H1 (cell line): ENCODE results near the gene TMC4. TPM values are rescaled to one million over a fixed set of nuclear protein-coding genes. Genes with fewer than 3 reads are reported as not detected.

Experiments used
- CTCF ChIA-PET: fragments of 300-600 bp; sonication (Branson Sonifier 250); formaldehyde crosslinking; loops from one replicate; lab custom pipeline; 2021; ENCODE audit not compliant: partially characterized antibody; lab: Charles Lee
- POLR2A ChIA-PET: fragments of 300-600 bp; sonication (Branson Sonifier 250); formaldehyde crosslinking; loops from one replicate; lab custom pipeline; 2021; ENCODE audit warnings: inconsistent platforms; ENCODE audit not compliant: partially characterized antibody; lab: Charles Lee
- DNase-seq, 2 experiments: peaks; one replicate each; pipeline versions ENCODE4 v3.0.0 to v3.0.0-alpha.2; 2010 to 2022; ENCODE audit warnings: low spot score in 2 of 2, low read depth in 1 of 2, mixed read lengths in 1 of 2
- FAIRE-seq: peaks from 2 replicates; lab custom pipeline; 2011; peaks lifted over from hg19 to GRCh38; lab: Jason Lieb, UNC
- H2AFZ ChIP-seq: 2 replicates; pipeline ENCODE4 v1.8.1; 2012; ENCODE audit warnings: low read length, inconsistent platforms
- H2AK5ac ChIP-seq: 2 replicates; pipeline ENCODE4 v1.6.1; 2013; ENCODE audit warnings: low read depth, low read length
- H2BK120ac ChIP-seq: replicated peaks from 2 replicates; pipeline ENCODE3; 2013; ENCODE audit warnings: low read depth, low read length, inconsistent platforms
- H2BK12ac ChIP-seq: 2 replicates; pipeline ENCODE4 v1.6.1; 2013; ENCODE audit warnings: low read depth, low read length
- H2BK15ac ChIP-seq: 2 replicates; pipeline ENCODE4 v1.6.1; 2013; ENCODE audit warnings: low read length
- H2BK20ac ChIP-seq: 2 replicates; pipeline ENCODE4 v1.6.1; 2013; ENCODE audit warnings: low read length
- H2BK5ac ChIP-seq: 2 replicates; pipeline ENCODE4 v1.6.1; 2013; ENCODE audit warnings: low read depth, low read length
- H3K14ac ChIP-seq: 2 replicates; pipeline ENCODE4 v1.6.1; 2013; ENCODE audit warnings: inconsistent platforms; ENCODE audit not compliant: insufficient read length
- H3K18ac ChIP-seq: 2 replicates; pipeline ENCODE4 v1.6.1; 2013; ENCODE audit warnings: low read length; ENCODE audit errors: extremely low read depth
- H3K23ac ChIP-seq: 2 replicates; pipeline ENCODE4 v1.6.1; 2013; ENCODE audit warnings: inconsistent platforms; ENCODE audit not compliant: insufficient read length
- H3K23me2 ChIP-seq: 2 replicates; pipeline ENCODE4 v1.6.1; 2013; ENCODE audit warnings: low read depth, low read length
- H3K27ac ChIP-seq: 2 replicates; pipeline ENCODE4 v1.6.1; 2011; ENCODE audit warnings: low read depth, low read length, inconsistent platforms
- H3K27me3 ChIP-seq, 4 experiments: replicated peaks in 1 of 4; 1 replicate in 1 of 4; 2 replicates in 3 of 4; pipeline versions ENCODE4 v1.6.1 to v1.8.1; 2011 to 2013; ENCODE audit warnings: low read length in 3 of 4, mild to moderate bottlenecking in 3 of 4, inconsistent platforms in 2 of 4, mixed read lengths in 2 of 4, moderate library complexity in 1 of 4; ENCODE audit not compliant: control insufficient read depth in 3 of 4, insufficient read depth in 3 of 4; ENCODE audit errors: extremely low read depth in 1 of 4
- H3K36me3 ChIP-seq, 4 experiments: 2 replicates each; pipeline versions ENCODE4 v1.6.1 to v1.8.1; 2011 to 2013; ENCODE audit warnings: mild to moderate bottlenecking in 4 of 4, low read length in 3 of 4, moderate library complexity in 2 of 4, control low read depth in 1 of 4, inconsistent platforms in 1 of 4; ENCODE audit not compliant: insufficient read depth in 4 of 4, control insufficient read depth in 2 of 4
- H3K4ac ChIP-seq: replicated peaks from 2 replicates; pipeline ENCODE3; 2013; ENCODE audit warnings: low read length, low read depth, mixed read lengths, inconsistent platforms; ENCODE audit not compliant: insufficient read length
- H3K4me1 ChIP-seq, 4 experiments: replicated peaks in 1 of 4; 1 replicate in 1 of 4; 2 replicates in 3 of 4; pipeline versions ENCODE4 v1.6.1 to v1.8.1; 2011 to 2013; ENCODE audit warnings: low read length in 3 of 4, inconsistent platforms in 2 of 4, mixed read lengths in 1 of 4; ENCODE audit not compliant: insufficient read depth in 4 of 4, control insufficient read depth in 3 of 4
- H3K4me2 ChIP-seq, 2 experiments: 2 replicates each; pipeline versions ENCODE4 v1.6.1 to v1.8.1; 2011 to 2013; ENCODE audit warnings: low read depth in 2 of 2, low read length in 2 of 2, control low read depth in 1 of 2, inconsistent platforms in 1 of 2, mild to moderate bottlenecking in 1 of 2; ENCODE audit not compliant: insufficient read depth in 1 of 2
- H3K4me3 ChIP-seq, 4 experiments: fragments of 200-600, 300-600 bp in 1 of 4; sonication (generic), shearing (Covaris generic), sonication (Bioruptor Twin) in 1 of 4; 2 replicates each; pipeline versions ENCODE4 v1.5.1 to v1.8.1; 2011 to 2016; ENCODE audit warnings: low read length in 4 of 4, low read depth in 3 of 4, control low read depth in 2 of 4, inconsistent platforms in 2 of 4, mild to moderate bottlenecking in 2 of 4, mixed read lengths in 1 of 4, moderate library complexity in 1 of 4; ENCODE audit not compliant: insufficient read depth in 2 of 4; ENCODE audit errors: extremely low read depth in 1 of 4
- H3K56ac ChIP-seq: replicated peaks from 2 replicates; pipeline ENCODE3; 2013; ENCODE audit warnings: low read depth, mild to moderate bottlenecking, mixed read lengths, low read length, inconsistent platforms; ENCODE audit not compliant: insufficient read length
- H3K79me1 ChIP-seq: 2 replicates; pipeline ENCODE4 v1.6.1; 2013; ENCODE audit warnings: low read depth, low read length, control low read depth
- H3K79me2 ChIP-seq, 2 experiments: 2 replicates each; pipeline versions ENCODE4 v1.6.1 to v1.8.1; 2012 to 2013; ENCODE audit warnings: low read length in 2 of 2, mild to moderate bottlenecking in 2 of 2, inconsistent platforms in 1 of 2; ENCODE audit not compliant: insufficient read depth in 2 of 2, control insufficient read depth in 1 of 2
- H3K9ac ChIP-seq, 4 experiments: replicated peaks in 1 of 4; 1 replicate in 1 of 4; 2 replicates in 3 of 4; pipeline versions ENCODE4 v1.6.1 to v1.8.1; 2011 to 2013; ENCODE audit warnings: low read depth in 3 of 4, low read length in 3 of 4, control low read depth in 2 of 4, mild to moderate bottlenecking in 2 of 4, moderate library complexity in 2 of 4, inconsistent platforms in 1 of 4; ENCODE audit errors: extremely low read depth in 1 of 4
- H3K9me3 ChIP-seq, 2 experiments: 2 replicates each; pipeline versions ENCODE4 v1.6.1 to v1.8.1; 2012 to 2013; ENCODE audit warnings: mild to moderate bottlenecking in 2 of 2, moderate library complexity in 2 of 2, control low read depth in 1 of 2, inconsistent platforms in 1 of 2, low read depth in 1 of 2, low read length in 1 of 2, mixed read lengths in 1 of 2; ENCODE audit not compliant: insufficient read depth in 2 of 2
- H4K20me1 ChIP-seq, 2 experiments: replicated peaks in 1 of 2; 2 replicates each; pipeline versions ENCODE3 to v1.8.1; 2011 to 2013; ENCODE audit warnings: inconsistent platforms in 2 of 2, low read length in 2 of 2, mild to moderate bottlenecking in 1 of 2; ENCODE audit not compliant: insufficient read depth in 2 of 2, control insufficient read depth in 1 of 2
- H4K5ac ChIP-seq: 2 replicates; pipeline ENCODE4 v1.6.1; 2013; ENCODE audit warnings: low read length, low read depth, mixed read lengths, inconsistent platforms; ENCODE audit not compliant: insufficient read length
- H4K8ac ChIP-seq: 2 replicates; pipeline ENCODE4 v1.8.0; 2013; ENCODE audit warnings: mild to moderate bottlenecking, moderate library complexity, low read length, inconsistent platforms; ENCODE audit not compliant: insufficient read depth; ENCODE audit errors: extremely low read depth
- H4K91ac ChIP-seq: replicated peaks from 2 replicates; pipeline ENCODE3; 2013; ENCODE audit warnings: low read length, mixed read lengths, inconsistent platforms; ENCODE audit not compliant: insufficient read length
- BCL11A ChIP-seq, 2 experiments: IDR thresholded peaks; one replicate each; pipeline ENCODE4 v1.6.1; 2011; ENCODE audit warnings: low read depth in 2 of 2, low read length in 2 of 2, mild to moderate bottlenecking in 2 of 2
- CBX5 ChIP-seq: fragments of 300-800, 300-1000 bp; sonication (generic); IDR thresholded peaks from 2 replicates; pipeline ENCODE4 v1.7.1; 2016; ENCODE audit warnings: antibody characterized with exemption, low read length, low read depth
- CHD2 ChIP-seq: IDR thresholded peaks from 2 replicates; pipeline ENCODE4 v1.6.1; 2012; ENCODE audit warnings: low read length, improper control_type of control experiment
- GTF2F1 ChIP-seq: IDR thresholded peaks from 2 replicates; pipeline ENCODE4 v1.6.1; 2012; ENCODE audit warnings: low read depth, low read length, improper control_type of control experiment, borderline replicate concordance
- HDAC2 ChIP-seq, 2 experiments: fragments of 300-600 bp in 1 of 2; sonication (generic) in 1 of 2; IDR thresholded peaks; 2 replicates each; pipeline ENCODE4 v1.6.1; 2011 to 2012; ENCODE audit warnings: low read depth in 2 of 2, low read length in 2 of 2, mild to moderate bottlenecking in 2 of 2, moderate library complexity in 2 of 2, borderline replicate concordance in 1 of 2, inconsistent platforms in 1 of 2
- HDAC6 ChIP-seq: IDR thresholded peaks from one replicate; pipeline ENCODE4 v1.7.1; 2012; ENCODE audit warnings: low read depth, mild to moderate bottlenecking, inconsistent platforms, low read length, moderate library complexity
- POLR2AphosphoS5 ChIP-seq: IDR thresholded peaks from 2 replicates; pipeline ENCODE4 v1.6.1; 2011; ENCODE audit warnings: low read depth, low read length
- SAP30 ChIP-seq: fragments of 300-600 bp; sonication (generic); IDR thresholded peaks from 2 replicates; pipeline ENCODE4 v1.7.1; 2012; ENCODE audit warnings: low read length, moderate library complexity, mild to moderate bottlenecking, inconsistent platforms; ENCODE audit not compliant: insufficient read depth, insufficient replicate concordance
- WGBS, 2 experiments: shearing (Covaris generic) in 1 of 2; methylation state at CpG; one replicate each; pipeline versions ENCODE4 v1.1.6 to v1.1.7; 2013 to 2015; ENCODE audit warnings: low lambda C conversion rate in 2 of 2, mixed read lengths in 2 of 2, inconsistent platforms in 1 of 2, low coverage in 1 of 2, missing lambda C conversion rate in 1 of 2; ENCODE audit not compliant: insufficient replicate concordance in 2 of 2, insufficient coverage in 1 of 2, insufficient read length in 1 of 2; ENCODE audit errors: extremely low coverage in 1 of 2, missing lambda C conversion rate in 1 of 2; 5-methylcytosine and 5-hydroxymethylcytosine counted together
- polyA plus RNA-seq, 7 experiments: library from polyadenylated mRNA; depleted of rRNA in 3 of 7; stranded (reverse) in 5 of 7; unstranded in 2 of 7; fragments of >200 nt in 5 of 7; fragments of 200-250 nt in 2 of 7; gene quantifications; 1 replicate in 5 of 7; 2 replicates in 1 of 7; 4 replicates in 1 of 7; pipeline versions ENCODE4 v1.2.1 to v1.2.3, GENCODE V29; 2011 to 2013; ENCODE audit warnings: missing spikeins in 2 of 7, mixed read lengths in 2 of 7
- total RNA-seq: library from RNA; stranded (reverse); fragmentation: NEBNext Ultra II Directional; extraction: Animal tissue kit (Norgen Biotek cat#: 25700); gene quantifications from 2 replicates; pipeline ENCODE4 v1.2.1, GENCODE V29; 2021

The TMC4 gene
- total and polyA plus RNA-seq, 2 of the 8 experiments (the other 6 are each of a cell fraction or from before 2014, with no cell fraction given), result 5.5 to 6.3 TPM

GRCh38 chr19:54201172-54201701 lies 28.3 kb upstream of the TMC4 start:
- Histone ChIP-seq H2BK12ac (no peak overlapping the region; the same call in 1 of the 2 replicates), H3K79me1 (peaks cover 9% of the 10 kb centered on the region), H3K4me3 (peak overlapping the region; percentile 81 to 96 (median 93)), H4K8ac (no peak overlapping the region), H2AK5ac (no peak overlapping the region), H3K4me1 (peaks cover 9 to 25% (median 16%) of the 10 kb centered on the region in 4 experiments), H3K4ac (no peak overlapping the region), H4K5ac (no peak overlapping the region), H3K23me2 (peaks cover 20% of the 10 kb centered on the region), H2BK15ac (no peak overlapping the region), H3K18ac (peak overlapping the region; percentile 97; the same call in 1 of the 2 replicates), H3K9ac (peak overlapping the region; percentile 98 to 99 (median 98)), H3K36me3 (peaks cover 34 to 50% (median 44%) of the 10 kb centered on the region in 4 experiments), H3K4me2 (peak overlapping the region; percentile 60 to 90), H4K91ac (no peak overlapping the region), H3K9me3 (no peaks in the 10 kb centered on the region), H4K20me1 (peaks cover 39 to 44% of the 10 kb centered on the region in 2 experiments), H3K27ac (peak overlapping the region; percentile 97), H3K27me3 (no peaks in the 10 kb centered on the region), H2AFZ (no peak overlapping the region), H2BK5ac (peak overlapping the region; percentile 98), H3K23ac (no peak overlapping the region), H3K56ac (peak overlapping the region; percentile 3), H2BK120ac (no peak overlapping the region), H3K14ac (no peak overlapping the region), H3K79me2 (peaks cover 32 to 57% of the 10 kb centered on the region in 2 experiments), H2BK20ac (no peak overlapping the region)
- WGBS, 2 experiments, result 6% methylated on average over 26 of the region's 28 CpGs; no CpG with 5 or more reads in 1 of the 2 experiments
- POLR2A ChIA-PET, result interaction anchor here (0.6 to 28.7 kb wide), 43 partner anchors 6 to 879 kb away, joined by 3 to 909 read pairs (median 5); partner anchors contain the start of genes CNOT3, LENG9, LILRB2 and LILRB3
- TF ChIP-seq HDAC6 (no peak), BCL11A (IDR thresholded peaks at IDR 0.05; ENCODE audit: low read depth in 2 of 2, low read length in 2 of 2) (no peak), GTF2F1 (no peak), CBX5 (no peak), POLR2AphosphoS5 (no peak; the same call in 1 of the 2 replicates), SAP30 (peak; percentile 79), HDAC2 (IDR thresholded peaks at IDR 0.05; ENCODE audit: borderline replicate concordance in 1 of 2, low read depth in 2 of 2, low read length in 2 of 2) (0 out of 4 replicates have a peak, but pooled peaks of 1 of the 2 experiments have one; percentile 21), CHD2 (no peak)
- DNase-seq (no peak), FAIRE-seq (no peak)
- CTCF ChIA-PET, result interaction anchor here (0.6 to 2.9 kb wide), 6 partner anchors 9 to 1217 kb away, joined by 3 to 7 read pairs (median 4); partner anchors contain the start of gene TMC4
